Neural cell (in vitro differentiated cells): Measurements from ENCODE around the gene FSTL5.

Experiments
- CTCF ChIP-seq: fragments of 450-650 bp; IDR thresholded peaks from 2 replicates; pipeline ENCODE4 v1.5.1; 2014; ENCODE audit warnings: antibody characterized with exemption, mild to moderate bottlenecking, moderate library complexity; ENCODE audit not compliant: poor library complexity, severe bottlenecking
- EP300 ChIP-seq: fragments of 450-650 bp; conservative IDR thresholded peaks from 2 replicates; pipeline ENCODE4 v1.6.1; 2014; ENCODE audit warnings: antibody characterized with exemption, mild to moderate bottlenecking, moderate library complexity; ENCODE audit not compliant: poor library complexity, severe bottlenecking
- RAD21 ChIP-seq: fragments of 450-650 bp; conservative IDR thresholded peaks from 2 replicates; pipeline ENCODE4 v1.6.1; 2014; ENCODE audit warnings: antibody characterized with exemption, mild to moderate bottlenecking, moderate library complexity
- SMC3 ChIP-seq: fragments of 450-650 bp; conservative IDR thresholded peaks from 2 replicates; pipeline ENCODE4 v1.6.1; 2014; ENCODE audit warnings: antibody characterized with exemption, mild to moderate bottlenecking, moderate library complexity; ENCODE audit not compliant: poor library complexity
- TAF1 ChIP-seq: IDR thresholded peaks from 2 replicates; pipeline ENCODE4 v1.6.1; 2012; ENCODE audit warnings: low read depth

DNA sequence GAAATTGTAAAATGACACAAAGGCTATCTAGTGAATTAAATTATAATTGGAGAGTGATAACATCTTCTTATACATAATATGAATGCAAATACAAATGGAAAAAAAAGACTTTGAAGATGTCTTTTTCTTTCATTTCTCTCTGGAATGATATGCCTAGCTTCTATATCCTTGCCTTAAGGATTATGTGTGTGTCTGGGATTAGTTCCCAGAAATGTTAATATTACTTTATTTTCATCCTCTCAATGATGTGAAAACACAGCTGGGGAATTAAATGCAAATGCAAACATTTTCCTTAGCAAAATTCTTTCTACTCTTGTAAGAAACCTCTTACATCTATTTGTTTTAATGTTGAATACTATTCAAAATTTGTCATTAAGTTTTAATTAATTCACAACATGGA, 441.9 kb downstream of the FSTL5 start:
- no peak for TF ChIP-seq CTCF
- TF ChIP-seq TAF1: no peak
- no peak for TF ChIP-seq SMC3
- TF ChIP-seq RAD21: no peak
- TF ChIP-seq EP300: no peak
